Activated CD8-positive, alpha-beta memory T cell treated with anti-CD3 and anti-CD28 coated beads, Interleukin-2, amount 50 U/mL, for 1 hour (primary cell): Measurements from ENCODE around the gene OR9Q1.

ENCODE experiments used
- DNase-seq: peaks from one replicate; pipeline ENCODE4 v3.0.0-alpha.2; 2020; ENCODE audit errors: extremely low read depth

OR9Q1 gene

GRCh38 chr11:58030653-58031052 lies 7.0 kb downstream of the OR9Q1 start, which contains the start of gene OR6Q1:
OR6Q1 (plus strand) TSS chr11:58030953; CDS start chr11:58030953, 0 bp downstream.
- DNase-seq, result no peak

GRCh38 chr11:58034471-58034870 lies 10.8 kb downstream of the OR9Q1 start:
- no peak for DNase-seq

GRCh38 chr11:58039589-58039988 lies 15.9 kb downstream of the OR9Q1 start:
- DNase-seq, result no peak

- DNase-seq, result no peak
These were observed 19.7 kb downstream of the OR9Q1 start for GRCh38 chr11:58043379-58043778.

GRCh38 chr11:58046231-58046630 lies 22.6 kb downstream of the OR9Q1 start:
- no peak for DNase-seq

- no peak for DNase-seq
These were observed 24.1 kb downstream of the OR9Q1 start for GRCh38 chr11:58047818-58048217.

GRCh38 chr11:58055806-58056401 lies 32.2 kb downstream of the OR9Q1 start:
- DNase-seq, result no peak

- DNase-seq, result no peak
These were observed 33.8 kb downstream of the OR9Q1 start for GRCh38 chr11:58057481-58057880.

- no peak for DNase-seq
These were observed 34.8 kb downstream of the OR9Q1 start for GRCh38 chr11:58058276-58059006.

GRCh38 chr11:58059007-58059350 lies 35.3 kb downstream of the OR9Q1 start:
- no peak for DNase-seq

GRCh38 chr11:58060535-58060934 lies 36.9 kb downstream of the OR9Q1 start:
- no peak for DNase-seq

GRCh38 chr11:58060939-58061672 lies 37.4 kb downstream of the OR9Q1 start:
- DNase-seq, result no peak

GRCh38 chr11:58061813-58062212 lies 38.1 kb downstream of the OR9Q1 start:
- no peak for DNase-seq

- no peak for DNase-seq
These were observed 44.0 kb downstream of the OR9Q1 start for GRCh38 chr11:58067685-58068084.

- no peak for DNase-seq
These were observed 45.0 kb downstream of the OR9Q1 start for GRCh38 chr11:58068655-58069054.

- no peak for DNase-seq
These were observed 46.9 kb downstream of the OR9Q1 start for GRCh38 chr11:58070585-58070984.

- DNase-seq, result no peak
These were observed 52.1 kb downstream of the OR9Q1 start for GRCh38 chr11:58075781-58076180.

- no peak for DNase-seq
These were observed 62.8 kb downstream of the OR9Q1 start for GRCh38 chr11:58086528-58086927.

GRCh38 chr11:58097437-58097836 lies 73.8 kb downstream of the OR9Q1 start:
- DNase-seq, result no peak

- no peak for DNase-seq
These were observed 97.4 kb downstream of the OR9Q1 start for GRCh38 chr11:58121096-58121495.

GRCh38 chr11:58125469-58125868 lies 101.8 kb downstream of the OR9Q1 start, which contains the start of gene OR9I1:
OR9I1 (minus strand) TSS chr11:58125530; CDS start chr11:58119444, 6,086 bp downstream.
- no peak for DNase-seq

GRCh38 chr11:58127350-58127749 lies 103.7 kb downstream of the OR9Q1 start:
- DNase-seq, result no peak
